Spleen (tissue), 7 donors: ENCODE data around the gene PPP2R1B.

Experiments
- POLR2AphosphoS5 ChIP-seq, 3 donors: sonication (generic); formaldehyde crosslinking; IDR thresholded peaks; one replicate each; pipeline ENCODE4 v1.5.1; 2017; ENCODE audit warnings: antibody characterized with exemption in 3 of 3
- TF ChIP-seq, protein P1 (sequence below), 11 experiments: fragments of 200-600 bp in 7 of 11; fragments of 450-650 bp in 4 of 11; sonication (generic) in 4 of 11; IDR thresholded peaks in 8 of 11; conservative IDR thresholded peaks in 3 of 11; 1 replicate in 7 of 11; 2 replicates in 4 of 11; pipeline versions ENCODE4 v1.4.0 to v1.8.0; 2016 to 2021; ENCODE audit warnings: antibody characterized with exemption in 11 of 11, inconsistent platforms in 4 of 11, mild to moderate bottlenecking in 1 of 11
- donor health status: DM: no; HTN: no; CAD: no; lungs with moderate emphysema.
- donor health status: DM: no; HTN: no; CAD: no.
- donor health status: DM: no; HTN: no; CAD: no.

DNA sequence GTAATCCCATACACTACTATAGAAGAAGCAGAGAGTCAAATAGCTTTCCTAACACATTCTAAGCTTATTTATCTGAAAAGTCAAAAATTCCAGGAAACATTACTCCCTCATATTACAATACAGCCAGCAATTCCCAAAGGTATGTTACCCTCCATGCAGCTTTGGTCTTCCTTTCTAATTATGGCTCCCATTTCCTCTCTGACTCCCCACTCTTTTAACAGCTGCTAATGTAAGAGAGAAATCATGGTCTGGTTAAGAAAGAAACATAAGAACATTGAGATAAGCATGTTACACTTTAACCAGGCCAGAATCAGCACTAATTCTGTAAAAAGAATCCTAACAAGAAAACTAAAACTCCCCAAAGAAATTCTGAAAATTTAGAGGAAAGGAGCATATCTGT is 6.8 kb downstream of the PPP2R1B start:
- TF ChIP-seq, protein P1, sequence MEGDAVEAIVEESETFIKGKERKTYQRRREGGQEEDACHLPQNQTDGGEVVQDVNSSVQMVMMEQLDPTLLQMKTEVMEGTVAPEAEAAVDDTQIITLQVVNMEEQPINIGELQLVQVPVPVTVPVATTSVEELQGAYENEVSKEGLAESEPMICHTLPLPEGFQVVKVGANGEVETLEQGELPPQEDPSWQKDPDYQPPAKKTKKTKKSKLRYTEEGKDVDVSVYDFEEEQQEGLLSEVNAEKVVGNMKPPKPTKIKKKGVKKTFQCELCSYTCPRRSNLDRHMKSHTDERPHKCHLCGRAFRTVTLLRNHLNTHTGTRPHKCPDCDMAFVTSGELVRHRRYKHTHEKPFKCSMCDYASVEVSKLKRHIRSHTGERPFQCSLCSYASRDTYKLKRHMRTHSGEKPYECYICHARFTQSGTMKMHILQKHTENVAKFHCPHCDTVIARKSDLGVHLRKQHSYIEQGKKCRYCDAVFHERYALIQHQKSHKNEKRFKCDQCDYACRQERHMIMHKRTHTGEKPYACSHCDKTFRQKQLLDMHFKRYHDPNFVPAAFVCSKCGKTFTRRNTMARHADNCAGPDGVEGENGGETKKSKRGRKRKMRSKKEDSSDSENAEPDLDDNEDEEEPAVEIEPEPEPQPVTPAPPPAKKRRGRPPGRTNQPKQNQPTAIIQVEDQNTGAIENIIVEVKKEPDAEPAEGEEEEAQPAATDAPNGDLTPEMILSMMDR (IDR thresholded peaks at IDR 0.05 in 8 of 11, conservative IDR thresholded peaks at IDR 0.05 in 3 of 11): no peak
- no peak for TF ChIP-seq POLR2AphosphoS5 (IDR thresholded peaks at IDR 0.05)
